ENCODE results near the gene FYCO1.

The FYCO1 gene

DNA sequence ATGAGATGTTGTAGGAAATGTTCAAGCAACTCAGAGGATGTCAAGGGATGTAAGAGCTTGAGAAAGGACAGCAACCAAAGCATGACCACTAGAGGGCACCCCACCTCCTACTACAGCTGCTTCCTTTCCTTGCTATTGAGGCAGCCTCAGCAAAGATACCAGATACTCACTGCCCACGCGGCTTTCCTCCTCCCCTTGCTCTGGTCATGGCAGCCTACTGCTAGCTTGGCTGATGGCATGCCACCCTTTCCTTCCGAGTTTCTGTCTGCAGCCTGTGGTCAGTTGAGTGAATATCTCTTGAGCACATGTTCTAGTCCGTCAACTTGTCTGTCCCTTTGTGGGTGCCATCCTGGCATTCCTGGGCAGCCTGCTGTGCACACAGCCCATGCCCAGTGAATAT, 56.8 kb downstream of the FYCO1 start:
- no peak overlapping the region for H3K27ac ChIP-seq (ENCODE audit: insufficient read depth, low read depth, low read length, poor library complexity, severe bottlenecking)
- no peak overlapping the region for H3K4me3 ChIP-seq (ENCODE audit: insufficient read depth, low read depth, low read length)
- H3K9me3 ChIP-seq (ENCODE audit: control insufficient read depth, low read length): no peaks in the 10 kb centered on the region
- WGBS, 2 experiments: 32 to 37% methylated on average over 4 of the region's 4 CpGs
- no peaks in the 10 kb centered on the region for H3K27me3 ChIP-seq (ENCODE audit: control insufficient read depth, insufficient read depth, low read length, poor library complexity, severe bottlenecking)
- H3K4me1 ChIP-seq (ENCODE audit: control insufficient read depth, insufficient read depth, low read length): no peaks in the 10 kb centered on the region
- peaks cover 9% of the 10 kb centered on the region for H3K36me3 ChIP-seq (ENCODE audit: control insufficient read depth, insufficient read depth, low read length)

DNA sequence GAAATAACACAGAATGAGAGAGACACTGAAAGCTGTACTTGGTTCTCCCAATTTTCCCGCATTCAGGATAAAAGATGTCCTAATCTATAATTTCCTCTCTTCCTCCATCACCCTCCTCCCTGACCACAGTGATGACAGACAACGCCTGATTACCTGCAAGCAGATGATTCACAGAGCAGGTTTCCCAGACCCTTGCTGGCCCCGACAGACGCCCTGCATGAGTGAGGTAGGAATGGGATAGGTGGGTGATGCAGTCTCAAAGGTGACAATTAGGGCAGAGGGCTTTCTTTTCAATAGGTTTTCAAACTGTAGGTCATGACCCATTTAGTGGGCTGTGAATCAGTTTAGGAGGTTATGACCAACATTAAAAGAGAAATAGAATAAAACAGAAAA, 57.6 kb downstream of the FYCO1 start:
- 93 to 96% methylated on average over 4 of the region's 4 CpGs for WGBS, 2 experiments
- Histone ChIP-seq H3K27me3 (ENCODE audit: control insufficient read depth, insufficient read depth, low read length, poor library complexity, severe bottlenecking) (no peaks in the 10 kb centered on the region), H3K9me3 (ENCODE audit: control insufficient read depth, low read length) (no peaks in the 10 kb centered on the region), H3K4me1 (ENCODE audit: control insufficient read depth, insufficient read depth, low read length) (no peaks in the 10 kb centered on the region), H3K27ac (ENCODE audit: insufficient read depth, low read depth, low read length, poor library complexity, severe bottlenecking) (no peak overlapping the region), H3K4me3 (ENCODE audit: insufficient read depth, low read depth, low read length) (no peak overlapping the region), H3K36me3 (ENCODE audit: control insufficient read depth, insufficient read depth, low read length) (peaks cover 9% of the 10 kb centered on the region)

DNA sequence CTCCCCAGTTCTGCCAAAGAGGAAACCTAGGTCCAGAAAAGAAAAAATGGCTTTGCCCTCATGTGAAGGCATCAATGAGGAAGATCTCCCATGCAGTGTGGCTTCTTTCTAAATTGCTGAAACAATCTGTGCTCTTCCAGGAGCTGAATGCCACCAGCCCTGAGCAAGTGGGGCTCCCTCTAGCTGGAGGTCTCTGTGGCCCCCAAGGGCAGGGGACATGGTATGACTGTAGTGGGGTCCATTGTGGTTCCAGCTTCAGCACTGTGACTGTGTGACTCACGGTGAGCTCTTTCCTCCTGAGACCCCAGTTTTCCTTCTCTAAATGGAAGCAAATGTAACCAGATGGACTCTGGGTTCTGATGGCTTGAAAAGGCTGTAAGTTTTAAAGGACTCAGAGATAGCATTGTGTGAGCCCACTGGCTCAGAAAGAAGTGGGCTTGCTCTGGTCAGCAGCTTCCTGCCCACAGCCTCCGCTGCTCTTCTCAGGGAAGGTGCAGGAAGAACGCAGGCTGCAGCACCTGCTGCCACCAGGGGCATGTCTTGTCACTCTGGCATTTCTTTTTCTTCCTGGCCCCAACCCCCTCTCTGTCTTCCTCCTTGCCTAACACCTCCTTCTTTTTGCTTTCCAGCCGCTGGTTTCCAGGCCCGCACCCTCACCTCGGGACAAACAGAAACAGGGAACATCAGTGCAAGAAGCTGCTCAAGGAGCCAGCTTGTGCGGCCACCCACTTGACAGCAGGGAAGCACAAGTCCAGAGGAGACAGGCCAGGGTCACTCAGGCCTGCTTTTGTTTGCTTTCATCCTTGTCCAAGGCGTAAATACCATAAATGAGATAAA, 58.2 kb downstream of the FYCO1 start:
- 90 to 91% methylated on average over 8 of the region's 8 CpGs for WGBS, 2 experiments
- Histone ChIP-seq H3K27me3 (ENCODE audit: control insufficient read depth, insufficient read depth, low read length, poor library complexity, severe bottlenecking) (no peaks in the 10 kb centered on the region), H3K27ac (ENCODE audit: insufficient read depth, low read depth, low read length, poor library complexity, severe bottlenecking) (no peak overlapping the region), H3K4me1 (ENCODE audit: control insufficient read depth, insufficient read depth, low read length) (no peaks in the 10 kb centered on the region), H3K4me3 (ENCODE audit: insufficient read depth, low read depth, low read length) (no peak overlapping the region), H3K9me3 (ENCODE audit: control insufficient read depth, low read length) (no peaks in the 10 kb centered on the region), H3K36me3 (ENCODE audit: control insufficient read depth, insufficient read depth, low read length) (peaks cover 9% of the 10 kb centered on the region)

GRCh38 chr3:45936261-45936660, 59.4 kb downstream of the FYCO1 start:
- Histone ChIP-seq H3K27me3 (ENCODE audit: control insufficient read depth, insufficient read depth, low read length, poor library complexity, severe bottlenecking) (no peaks in the 10 kb centered on the region), H3K27ac (ENCODE audit: insufficient read depth, low read depth, low read length, poor library complexity, severe bottlenecking) (no peak overlapping the region), H3K9me3 (ENCODE audit: control insufficient read depth, low read length) (no peaks in the 10 kb centered on the region), H3K36me3 (ENCODE audit: control insufficient read depth, insufficient read depth, low read length) (peaks cover 15% of the 10 kb centered on the region), H3K4me3 (ENCODE audit: insufficient read depth, low read depth, low read length) (no peak overlapping the region), H3K4me1 (ENCODE audit: control insufficient read depth, insufficient read depth, low read length) (no peaks in the 10 kb centered on the region)
- 89 to 90% methylated on average over 9 of the region's 9 CpGs for WGBS, 2 experiments

GRCh38 chr3:45933591-45933990, 62.0 kb downstream of the FYCO1 start:
- peaks cover 21% of the 10 kb centered on the region for H3K36me3 ChIP-seq (ENCODE audit: control insufficient read depth, insufficient read depth, low read length)
- H3K27ac ChIP-seq (ENCODE audit: insufficient read depth, low read depth, low read length, poor library complexity, severe bottlenecking): no peak overlapping the region
- H3K4me1 ChIP-seq (ENCODE audit: control insufficient read depth, insufficient read depth, low read length): no peaks in the 10 kb centered on the region
- no peaks in the 10 kb centered on the region for H3K27me3 ChIP-seq (ENCODE audit: control insufficient read depth, insufficient read depth, low read length, poor library complexity, severe bottlenecking)
- H3K9me3 ChIP-seq (ENCODE audit: control insufficient read depth, low read length): no peaks in the 10 kb centered on the region
- no peak overlapping the region for H3K4me3 ChIP-seq (ENCODE audit: insufficient read depth, low read depth, low read length)
- 93% methylated on average over 4 of the region's 4 CpGs for WGBS, 2 experiments

GRCh38 chr3:45932112-45932511, 63.5 kb downstream of the FYCO1 start:
- Histone ChIP-seq H3K27me3 (ENCODE audit: control insufficient read depth, insufficient read depth, low read length, poor library complexity, severe bottlenecking) (no peaks in the 10 kb centered on the region), H3K27ac (ENCODE audit: insufficient read depth, low read depth, low read length, poor library complexity, severe bottlenecking) (no peak overlapping the region), H3K9me3 (ENCODE audit: control insufficient read depth, low read length) (no peaks in the 10 kb centered on the region), H3K4me1 (ENCODE audit: control insufficient read depth, insufficient read depth, low read length) (no peaks in the 10 kb centered on the region), H3K36me3 (ENCODE audit: control insufficient read depth, insufficient read depth, low read length) (peaks cover 19% of the 10 kb centered on the region), H3K4me3 (ENCODE audit: insufficient read depth, low read depth, low read length) (no peak overlapping the region)
- 94 to 97% methylated on average over 4 of the region's 4 CpGs for WGBS, 2 experiments

DNA sequence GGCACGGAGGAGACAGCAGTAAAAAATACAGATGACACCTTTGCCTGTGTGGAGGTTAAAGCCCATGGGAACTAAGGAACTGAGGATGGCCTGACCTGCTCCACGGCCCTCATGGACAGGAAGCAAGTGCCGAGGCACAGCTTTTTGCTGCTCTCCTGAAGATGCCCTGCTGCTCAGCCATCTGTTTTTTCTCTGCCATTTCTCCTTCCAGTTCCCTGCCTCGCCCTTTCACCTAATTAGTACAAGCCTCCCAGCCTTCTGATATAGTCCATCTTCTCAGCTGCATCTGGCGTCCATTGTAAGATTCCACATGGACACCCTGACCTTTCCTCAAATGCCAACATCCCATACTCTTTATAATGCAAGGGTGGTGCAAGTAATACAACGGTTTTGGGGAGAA, 64.1 kb downstream of the FYCO1 start:
- Histone ChIP-seq H3K4me3 (ENCODE audit: insufficient read depth, low read depth, low read length) (no peak overlapping the region), H3K36me3 (ENCODE audit: control insufficient read depth, insufficient read depth, low read length) (peaks cover 16% of the 10 kb centered on the region), H3K4me1 (ENCODE audit: control insufficient read depth, insufficient read depth, low read length) (no peaks in the 10 kb centered on the region), H3K27ac (ENCODE audit: insufficient read depth, low read depth, low read length, poor library complexity, severe bottlenecking) (no peak overlapping the region), H3K27me3 (ENCODE audit: control insufficient read depth, insufficient read depth, low read length, poor library complexity, severe bottlenecking) (no peaks in the 10 kb centered on the region), H3K9me3 (ENCODE audit: control insufficient read depth, low read length) (no peaks in the 10 kb centered on the region)
- 92 to 93% methylated on average over 6 of the region's 6 CpGs for WGBS, 2 experiments

GRCh38 chr3:45929042-45929679, 66.5 kb downstream of the FYCO1 start:
- 86 to 88% methylated on average over 9 of the region's 9 CpGs for WGBS, 2 experiments
- Histone ChIP-seq H3K4me3 (ENCODE audit: insufficient read depth, low read depth, low read length) (no peak overlapping the region), H3K27me3 (ENCODE audit: control insufficient read depth, insufficient read depth, low read length, poor library complexity, severe bottlenecking) (no peaks in the 10 kb centered on the region), H3K9me3 (ENCODE audit: control insufficient read depth, low read length) (no peaks in the 10 kb centered on the region), H3K36me3 (ENCODE audit: control insufficient read depth, insufficient read depth, low read length) (peaks cover 12% of the 10 kb centered on the region), H3K4me1 (ENCODE audit: control insufficient read depth, insufficient read depth, low read length) (no peaks in the 10 kb centered on the region), H3K27ac (ENCODE audit: insufficient read depth, low read depth, low read length, poor library complexity, severe bottlenecking) (no peak overlapping the region)

GRCh38 chr3:45927881-45928280, 67.7 kb downstream of the FYCO1 start:
- Histone ChIP-seq H3K9me3 (ENCODE audit: control insufficient read depth, low read length) (no peaks in the 10 kb centered on the region), H3K27ac (ENCODE audit: insufficient read depth, low read depth, low read length, poor library complexity, severe bottlenecking) (no peak overlapping the region), H3K4me3 (ENCODE audit: insufficient read depth, low read depth, low read length) (no peak overlapping the region), H3K4me1 (ENCODE audit: control insufficient read depth, insufficient read depth, low read length) (no peaks in the 10 kb centered on the region), H3K27me3 (ENCODE audit: control insufficient read depth, insufficient read depth, low read length, poor library complexity, severe bottlenecking) (no peaks in the 10 kb centered on the region), H3K36me3 (ENCODE audit: control insufficient read depth, insufficient read depth, low read length) (peaks cover 12% of the 10 kb centered on the region)
- 91 to 98% methylated on average over 2 of the region's 2 CpGs for WGBS, 2 experiments

DNA sequence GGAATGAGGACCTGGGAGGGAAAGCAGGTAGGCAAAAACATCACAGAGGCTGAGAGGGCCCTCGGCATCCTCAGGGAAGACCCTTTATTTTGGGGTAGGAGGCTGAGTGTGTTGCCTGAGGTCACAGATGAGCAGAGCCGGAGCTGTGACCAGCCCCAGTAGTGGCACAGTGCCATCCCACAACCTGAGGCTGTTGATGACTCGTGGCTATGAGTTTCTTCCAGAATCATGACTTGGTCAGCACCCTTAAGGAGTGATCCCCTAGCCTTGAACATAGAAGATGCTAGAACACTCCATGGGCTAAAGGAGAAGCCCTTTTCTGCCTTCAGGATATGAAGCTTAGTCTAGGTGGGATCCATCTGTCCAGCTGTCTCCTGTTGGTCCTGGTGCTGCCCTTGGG, 71.9 kb downstream of the FYCO1 start:
- peaks cover 3% of the 10 kb centered on the region for H3K36me3 ChIP-seq (ENCODE audit: control insufficient read depth, insufficient read depth, low read length)
- H3K27ac ChIP-seq (ENCODE audit: insufficient read depth, low read depth, low read length, poor library complexity, severe bottlenecking): no peak overlapping the region
- H3K4me3 ChIP-seq (ENCODE audit: insufficient read depth, low read depth, low read length): no peak overlapping the region
- WGBS, 2 experiments: 73 to 79% methylated on average over 3 of the region's 3 CpGs
- H3K4me1 ChIP-seq (ENCODE audit: control insufficient read depth, insufficient read depth, low read length): no peaks in the 10 kb centered on the region
- H3K9me3 ChIP-seq (ENCODE audit: control insufficient read depth, low read length): no peaks in the 10 kb centered on the region
- no peaks in the 10 kb centered on the region for H3K27me3 ChIP-seq (ENCODE audit: control insufficient read depth, insufficient read depth, low read length, poor library complexity, severe bottlenecking)

Measured in ectodermal cell (in vitro differentiated cells).